CD4-positive, alpha-beta T cell treated with Interleukin-4 for 4 hours (primary cell): ENCODE data around the gene MDP1.
"Not testable (repeated sequence)": the region's sequence is repeated elsewhere in the genome, so short reads cannot be mapped to it uniquely, and the experiment has no call there.

ENCODE experiments used
- DNase-seq: peaks from one replicate; pipeline ENCODE4 v3.0.0-alpha.2; 2020

The MDP1 gene

GRCh38 chr14:24226473-24226872 is 10.6 kb upstream of the MDP1 start:
- no peak for DNase-seq

- DNase-seq = no peak
Measured at GRCh38 chr14:24224618-24225071, 8.8 kb upstream of the MDP1 start.

GRCh38 chr14:24222987-24223386 is 7.1 kb upstream of the MDP1 start:
- not testable (repeated sequence) for DNase-seq

GRCh38 chr14:24219521-24219920 is 3.7 kb upstream of the MDP1 start:
- DNase-seq = no peak

- no peak for DNase-seq
Measured at GRCh38 chr14:24219080-24219479, 3.2 kb upstream of the MDP1 start.

GRCh38 chr14:24216876-24217275 is 1.0 kb upstream of the MDP1 start:
- DNase-seq = not testable (repeated sequence)

- no peak for DNase-seq
Measured at GRCh38 chr14:24216345-24216699, 456 bp upstream of the MDP1 start.

GRCh38 chr14:24213866-24214662 is 1.8 kb downstream of the MDP1 start:
- no peak for DNase-seq

- DNase-seq = peak; percentile 98
Measured at GRCh38 chr14:24212924-24213865, 2.7 kb downstream of the MDP1 start, which contains the start of gene CHMP4A. Gene CHMP4A (minus strand): TSS chr14:24213488. CDS start chr14:24213439, 49 bp downstream.

GRCh38 chr14:24211311-24211710 is 4.6 kb downstream of the MDP1 start:
- no peak for DNase-seq

GRCh38 chr14:24207625-24208024 is 8.2 kb downstream of the MDP1 start:
- no peak for DNase-seq

GRCh38 chr14:24207104-24207551 is 8.7 kb downstream of the MDP1 start:
- DNase-seq = peak; percentile 15

- no peak for DNase-seq
Measured at GRCh38 chr14:24206260-24207103, 9.4 kb downstream of the MDP1 start.

GRCh38 chr14:24204163-24205146 is 11.4 kb downstream of the MDP1 start:
- DNase-seq = no peak

- not testable (repeated sequence) for DNase-seq
Measured at GRCh38 chr14:24203249-24203886, 12.5 kb downstream of the MDP1 start.

GRCh38 chr14:24202538-24202937 is 13.3 kb downstream of the MDP1 start:
- not testable (repeated sequence) for DNase-seq

GRCh38 chr14:24198814-24199524 is 16.9 kb downstream of the MDP1 start:
- no peak for DNase-seq

- no peak for DNase-seq
Measured at GRCh38 chr14:24197056-24197450, 18.8 kb downstream of the MDP1 start.

GRCh38 chr14:24196071-24197055 is 19.5 kb downstream of the MDP1 start:
- no peak for DNase-seq
